GM19467 (cell line): ENCODE data around the gene ALS2CL.
"Not testable (repeated sequence)": the region's sequence is repeated elsewhere in the genome, so short reads cannot be mapped to it uniquely, and the experiment has no call there.

ENCODE experiments used
- ATAC-seq: cut with Tn5 transposase; IDR thresholded peaks from one replicate; pipeline ENCODE4 v1.9.1; 2021; ENCODE audit warnings: mild to moderate bottlenecking, moderate library complexity; ENCODE audit not compliant: unreplicated experiment

ALS2CL gene

GRCh38 chr3:46693038-46693891 lies at the start of gene ALS2CL:
Gene ALS2CL (minus strand): TSS chr3:46693679. CDS start chr3:46689440, 4,239 bp downstream.
- no peak for ATAC-seq

GRCh38 chr3:46742992-46743585 lies 49.6 kb upstream of the ALS2CL start:
- no peak for ATAC-seq

- ATAC-seq: not testable (repeated sequence)
Measured at GRCh38 chr3:46739565-46739964, 46.1 kb upstream of the ALS2CL start.

GRCh38 chr3:46737329-46737731 lies 43.9 kb upstream of the ALS2CL start:
- ATAC-seq: no peak

GRCh38 chr3:46736006-46736872 lies 42.8 kb upstream of the ALS2CL start:
- ATAC-seq: no peak

GRCh38 chr3:46734773-46735172 lies 41.3 kb upstream of the ALS2CL start:
- no peak for ATAC-seq

GRCh38 chr3:46733026-46733800 lies 39.7 kb upstream of the ALS2CL start:
- no peak for ATAC-seq

GRCh38 chr3:46731795-46732194 lies 38.3 kb upstream of the ALS2CL start:
- ATAC-seq: no peak

GRCh38 chr3:46730819-46731218 lies 37.3 kb upstream of the ALS2CL start:
- no peak for ATAC-seq

GRCh38 chr3:46729038-46729437 lies 35.6 kb upstream of the ALS2CL start:
- ATAC-seq: no peak

GRCh38 chr3:46725621-46726314 lies 32.3 kb upstream of the ALS2CL start:
- ATAC-seq: no peak

GRCh38 chr3:46724424-46724823 lies 30.9 kb upstream of the ALS2CL start:
- no peak for ATAC-seq

GRCh38 chr3:46722443-46722842 lies 29.0 kb upstream of the ALS2CL start:
- ATAC-seq: no peak

- no peak for ATAC-seq
Measured at GRCh38 chr3:46721009-46721408, 27.5 kb upstream of the ALS2CL start.

- no peak for ATAC-seq
Measured at GRCh38 chr3:46719735-46720271, 26.3 kb upstream of the ALS2CL start.

- no peak for ATAC-seq
Measured at GRCh38 chr3:46719044-46719565, 25.6 kb upstream of the ALS2CL start.

- no peak for ATAC-seq
Measured at GRCh38 chr3:46717447-46718231, 24.2 kb upstream of the ALS2CL start, which contains the start of gene PRSS50. Gene PRSS50 (minus strand): TSS chr3:46717869. CDS start chr3:46717824, 45 bp downstream.
